ENCODE measurements around the gene CDH4. TPM values are rescaled to one million over a fixed set of nuclear protein-coding genes. Genes with fewer than 3 reads are reported as not detected.

Gene CDH4
- total and polyA plus RNA-seq, 2 of the 8 experiments (the other 6 are each of a cell fraction or from before 2014, with no cell fraction given) = 4.3 to 7.9 TPM

DNA sequence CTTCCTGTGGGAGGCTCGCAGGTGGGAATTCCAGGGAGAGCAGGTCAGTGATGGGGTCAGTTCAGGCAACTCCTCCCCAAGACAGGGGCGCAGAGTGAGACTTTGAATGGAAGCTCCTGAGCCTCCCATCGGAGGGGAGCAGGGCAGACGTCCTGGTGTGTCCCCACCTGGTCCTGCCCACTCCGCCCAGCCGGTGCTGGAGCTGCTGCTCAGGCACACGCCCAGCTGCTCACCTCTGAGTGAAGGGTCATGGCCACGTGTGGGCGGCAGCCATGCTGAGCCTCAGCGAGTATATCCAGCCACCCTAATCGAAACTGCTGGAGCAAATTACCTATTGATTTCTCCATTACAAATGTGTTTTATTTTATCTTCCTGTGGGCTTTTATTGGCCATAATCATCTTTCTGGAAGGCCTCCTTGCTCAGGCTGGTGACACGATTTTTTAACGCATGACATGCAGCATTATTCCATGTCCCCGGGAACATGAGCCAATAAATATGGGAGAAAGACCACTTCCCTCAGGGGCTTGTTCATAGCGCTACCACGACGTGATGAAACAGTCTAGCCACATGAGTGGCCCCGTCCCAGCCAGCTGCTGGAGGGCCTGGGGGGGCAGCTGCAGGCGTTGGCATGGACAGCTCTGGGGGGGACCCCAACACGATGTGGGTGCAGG is 665.5 kb downstream of the CDH4 start (continued):
- TF ChIP-seq CHD7 (IDR thresholded peaks at IDR 0.05; ENCODE audit: insufficient replicate concordance, low read length) = no peak
- TF ChIP-seq RBBP5 (IDR thresholded peaks at IDR 0.05; ENCODE audit: borderline replicate concordance, low read depth, low read length) = no peak
- TF ChIP-seq FOSL1 (IDR thresholded peaks at IDR 0.05; ENCODE audit: insufficient read depth, low read depth, low read length) = no peak
- no peak for TF ChIP-seq KDM5A (IDR thresholded peaks at IDR 0.05; ENCODE audit: low read length)
- TF ChIP-seq CHD2 (IDR thresholded peaks at IDR 0.05; ENCODE audit: low read length) = no peak
- TF ChIP-seq, protein P1, sequence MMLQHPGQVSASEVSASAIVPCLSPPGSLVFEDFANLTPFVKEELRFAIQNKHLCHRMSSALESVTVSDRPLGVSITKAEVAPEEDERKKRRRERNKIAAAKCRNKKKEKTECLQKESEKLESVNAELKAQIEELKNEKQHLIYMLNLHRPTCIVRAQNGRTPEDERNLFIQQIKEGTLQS (IDR thresholded peaks at IDR 0.05; ENCODE audit: insufficient read depth, low read depth, low read length) = no peak
- TF ChIP-seq, protein P2, sequence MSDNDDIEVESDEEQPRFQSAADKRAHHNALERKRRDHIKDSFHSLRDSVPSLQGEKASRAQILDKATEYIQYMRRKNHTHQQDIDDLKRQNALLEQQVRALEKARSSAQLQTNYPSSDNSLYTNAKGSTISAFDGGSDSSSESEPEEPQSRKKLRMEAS (IDR thresholded peaks at IDR 0.05) = no peak
- no peak for TF ChIP-seq SP1 (IDR thresholded peaks at IDR 0.05; ENCODE audit: low read depth, low read length)
- no peak for TF ChIP-seq BACH1 (IDR thresholded peaks at IDR 0.05; ENCODE audit: low read length)
- TF ChIP-seq BRCA1 (IDR thresholded peaks at IDR 0.05; ENCODE audit: low read depth, low read length) = no peak
- no peak for TF ChIP-seq CREB1 (IDR thresholded peaks at IDR 0.05)

Measured in H1 (cell line).